WTC11 (cell line): Measurements from ENCODE around the gene SPRR5. TPM values are rescaled to one million over a fixed set of nuclear protein-coding genes. Genes with fewer than 3 reads are reported as not detected.

Source experiments
- ATAC-seq: fragments of 200-7000 bp; cut with Tn5 transposase; 2 replicates; pipeline ENCODE4 v1.10.0; 2021; ENCODE audit warnings: mild to moderate bottlenecking, moderate library complexity
- CTCF ChIA-PET: fragments of 300-600 bp; sonication (Branson Sonifier 250); formaldehyde crosslinking; loops from one replicate; lab custom pipeline; 2021; ENCODE audit warnings: antibody characterized with exemption; lab: Charles Lee
- POLR2A ChIA-PET: fragments of 350-600 bp; sonication (Branson Sonifier 250); formaldehyde crosslinking; loops from one replicate; lab custom pipeline; 2021; ENCODE audit warnings: antibody characterized with exemption; lab: Charles Lee
- DNase-seq: peaks from one replicate; pipeline ENCODE4 v3.0.0; 2021; ENCODE audit warnings: low spot score
- H3K27ac Mint-ChIP-seq: 2 replicates; pipeline ENCODE4 v1.8.0; 2021; ENCODE audit warnings: mixed read lengths
- H3K27me3 Mint-ChIP-seq: 2 replicates; pipeline ENCODE4 v1.8.0; 2021; ENCODE audit warnings: low read depth, mild to moderate bottlenecking, moderate library complexity, mixed read lengths
- H3K36me3 Mint-ChIP-seq: 2 replicates; pipeline ENCODE4 v1.8.0; 2021; ENCODE audit warnings: mixed read lengths
- H3K4me1 Mint-ChIP-seq: 2 replicates; pipeline ENCODE4 v1.8.0; 2022; ENCODE audit warnings: mixed read lengths
- H3K4me3 Mint-ChIP-seq: 2 replicates; pipeline ENCODE4 v1.8.0; 2021; ENCODE audit warnings: mild to moderate bottlenecking, moderate library complexity, mixed read lengths
- H3K9me3 Mint-ChIP-seq: 2 replicates; pipeline ENCODE4 v1.8.0; 2021; ENCODE audit warnings: mixed read lengths
- AR ChIP-seq: fragments of 250-450 bp; sonication (Bioruptor Pico); IDR thresholded peaks from 2 replicates; pipeline ENCODE4 v1.9.0; 2021; ENCODE audit warnings: mild to moderate bottlenecking
- CREB1 ChIP-seq: sonication (generic); formaldehyde crosslinking; IDR thresholded peaks from 2 replicates; pipeline ENCODE4 v1.8.0; 2023; ENCODE audit warnings: mild to moderate bottlenecking, missing genetic modification reagents
- FOXJ3 ChIP-seq: sonication (generic); formaldehyde crosslinking; IDR thresholded peaks from 2 replicates; pipeline ENCODE4 v1.9.0; 2021; ENCODE audit warnings: missing genetic modification reagents, mild to moderate bottlenecking, borderline replicate concordance
- FOXP1 ChIP-seq: sonication (generic); formaldehyde crosslinking; IDR thresholded peaks from 2 replicates; pipeline ENCODE4 v1.8.0; 2022; ENCODE audit warnings: missing genetic modification reagents, mild to moderate bottlenecking, moderate library complexity, borderline replicate concordance
- GRHL2 ChIP-seq: fragments of 250-450 bp; sonication (Bioruptor Pico); IDR thresholded peaks from 2 replicates; pipeline ENCODE4 v1.8.0; 2022; ENCODE audit warnings: mild to moderate bottlenecking, moderate library complexity; ENCODE audit not compliant: insufficient replicate concordance, severe bottlenecking
- GTF2I ChIP-seq: fragments of 250-450 bp; sonication (Bioruptor Pico); conservative IDR thresholded peaks from 2 replicates; pipeline ENCODE4 v1.4.0; 2021; ENCODE audit warnings: mild to moderate bottlenecking
- IRF1 ChIP-seq: sonication (generic); formaldehyde crosslinking; IDR thresholded peaks from 2 replicates; pipeline ENCODE4 v1.8.0; 2023; ENCODE audit warnings: missing genetic modification reagents
- JAZF1 ChIP-seq: fragments of 250-450 bp; sonication (Bioruptor Pico); IDR thresholded peaks from 2 replicates; pipeline ENCODE4 v1.9.0; 2021; ENCODE audit warnings: moderate library complexity, mild to moderate bottlenecking, inconsistent platforms
- MXD4 ChIP-seq: fragments of 250-450 bp; sonication (Bioruptor Pico); IDR thresholded peaks from 2 replicates; pipeline ENCODE4 v1.8.0; 2021; ENCODE audit warnings: mild to moderate bottlenecking, moderate library complexity, borderline replicate concordance
- NR2C2 ChIP-seq: sonication (generic); formaldehyde crosslinking; IDR thresholded peaks from 2 replicates; pipeline ENCODE4 v1.8.0; 2022; ENCODE audit warnings: mild to moderate bottlenecking, missing genetic modification reagents
- OVOL2 ChIP-seq: fragments of 250-450 bp; sonication (Bioruptor Pico); IDR thresholded peaks from 2 replicates; pipeline ENCODE4 v1.9.0; 2021; ENCODE audit warnings: mild to moderate bottlenecking, borderline replicate concordance
- SMAD3 ChIP-seq: sonication (generic); formaldehyde crosslinking; IDR thresholded peaks from 2 replicates; pipeline ENCODE4 v1.8.0; 2022; ENCODE audit warnings: missing genetic modification reagents, mild to moderate bottlenecking, borderline replicate concordance
- ZBTB21 ChIP-seq: sonication (generic); formaldehyde crosslinking; IDR thresholded peaks from 2 replicates; pipeline ENCODE4 v1.8.1; 2023; ENCODE audit warnings: mild to moderate bottlenecking, missing genetic modification reagents, borderline replicate concordance
- ZNF121 ChIP-seq: sonication (generic); formaldehyde crosslinking; IDR thresholded peaks from 2 replicates; pipeline ENCODE4 v1.8.0; 2023; ENCODE audit warnings: missing genetic modification reagents
- ZNF219 ChIP-seq: sonication (generic); formaldehyde crosslinking; IDR thresholded peaks from 2 replicates; pipeline ENCODE4 v1.8.0; 2023; ENCODE audit warnings: missing genetic modification reagents, mild to moderate bottlenecking, borderline replicate concordance
- ZNF317 ChIP-seq: sonication (generic); formaldehyde crosslinking; IDR thresholded peaks from 2 replicates; pipeline ENCODE4 v1.8.1; 2023; ENCODE audit warnings: low read depth, mild to moderate bottlenecking, moderate library complexity, missing genetic modification reagents, borderline replicate concordance
- ZNF396 ChIP-seq: fragments of 250-450 bp; sonication (Bioruptor Pico); IDR thresholded peaks from 2 replicates; pipeline ENCODE4 v1.8.0; 2021; ENCODE audit warnings: mild to moderate bottlenecking, moderate library complexity, borderline replicate concordance
- ZNF423 ChIP-seq: fragments of 250-450 bp; sonication (Bioruptor Pico); IDR thresholded peaks from 2 replicates; pipeline ENCODE4 v2.1.2; 2022; ENCODE audit warnings: mild to moderate bottlenecking, moderate library complexity
- ZNF671 ChIP-seq: fragments of 250-450 bp; sonication (Bioruptor Pico); IDR thresholded peaks from 2 replicates; pipeline ENCODE4 v1.8.0; 2021; ENCODE audit warnings: mild to moderate bottlenecking
- total RNA-seq: library from RNA; stranded (reverse); gene quantifications from 3 replicates; pipeline ENCODE4 v1.2.3, GENCODE V29; 2021
- TF ChIP-seq, protein P1 (sequence below): sonication (generic); formaldehyde crosslinking; IDR thresholded peaks from 2 replicates; pipeline ENCODE4 v1.8.1; 2022; ENCODE audit warnings: mild to moderate bottlenecking, missing genetic modification reagents, moderate library complexity, borderline replicate concordance
- TF ChIP-seq, protein P2 (sequence below): sonication (generic); formaldehyde crosslinking; IDR thresholded peaks from 2 replicates; pipeline ENCODE4 v1.8.0; 2022; ENCODE audit warnings: mild to moderate bottlenecking, missing genetic modification reagents
- TF ChIP-seq, protein P3 (sequence below): fragments of 250-450 bp; sonication (Bioruptor Pico); IDR thresholded peaks from 2 replicates; pipeline ENCODE4 v1.8.0; 2021; ENCODE audit warnings: mild to moderate bottlenecking
- TF ChIP-seq, protein P4 (sequence below): sonication (generic); formaldehyde crosslinking; conservative IDR thresholded peaks from 2 replicates; pipeline ENCODE4 v1.8.1; 2022; ENCODE audit warnings: mild to moderate bottlenecking, missing genetic modification reagents
- TF ChIP-seq, protein P5 (sequence below): sonication (generic); formaldehyde crosslinking; conservative IDR thresholded peaks from 2 replicates; pipeline ENCODE4 v1.8.1; 2023; ENCODE audit warnings: mild to moderate bottlenecking, low read depth, missing genetic modification reagents, moderate library complexity

SPRR5 gene
- total RNA-seq, 1 experiment from 2014 or later: not detected

- no peak overlapping the region for H3K27ac Mint-ChIP-seq
- ChIA-PET CTCF (interaction anchor here (0.9 to 1.2 kb wide), 3 partner anchors 28 to 247 kb away, joined by 3 to 4 read pairs (median 4); partner anchors contain the start of gene SMCP), POLR2A (no interaction called here)
- TF ChIP-seq ZNF121 (no peak), CREB1 (no peak), IRF1 (CRISPR knock-in tag) (no peak), GRHL2 (no peak), SMAD3 (CRISPR knock-in tag) (no peak), GTF2I (CRISPR knock-in tag) (no peak), AR (CRISPR knock-in tag) (no peak), JAZF1 (CRISPR knock-in tag) (no peak), OVOL2 (CRISPR knock-in tag) (no peak), FOXJ3 (CRISPR knock-in tag) (no peak)
- TF ChIP-seq, protein P1, sequence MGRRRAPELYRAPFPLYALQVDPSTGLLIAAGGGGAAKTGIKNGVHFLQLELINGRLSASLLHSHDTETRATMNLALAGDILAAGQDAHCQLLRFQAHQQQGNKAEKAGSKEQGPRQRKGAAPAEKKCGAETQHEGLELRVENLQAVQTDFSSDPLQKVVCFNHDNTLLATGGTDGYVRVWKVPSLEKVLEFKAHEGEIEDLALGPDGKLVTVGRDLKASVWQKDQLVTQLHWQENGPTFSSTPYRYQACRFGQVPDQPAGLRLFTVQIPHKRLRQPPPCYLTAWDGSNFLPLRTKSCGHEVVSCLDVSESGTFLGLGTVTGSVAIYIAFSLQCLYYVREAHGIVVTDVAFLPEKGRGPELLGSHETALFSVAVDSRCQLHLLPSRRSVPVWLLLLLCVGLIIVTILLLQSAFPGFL (CRISPR knock-in tag): no peak
- no peaks in the 10 kb centered on the region for H3K36me3 Mint-ChIP-seq
- no peak overlapping the region for H3K4me3 Mint-ChIP-seq
- H3K27me3 Mint-ChIP-seq: peaks cover 4% of the 10 kb centered on the region; the same call in 1 of the 2 replicates
- peaks cover 1% of the 10 kb centered on the region for H3K9me3 Mint-ChIP-seq
- DNase-seq (no peak), ATAC-seq (no peak)
- no peaks in the 10 kb centered on the region for H3K4me1 Mint-ChIP-seq
Observed at GRCh38 chr1:152946248-152946647, 758 bp upstream of the SPRR5 start.

- TF ChIP-seq, protein P2, sequence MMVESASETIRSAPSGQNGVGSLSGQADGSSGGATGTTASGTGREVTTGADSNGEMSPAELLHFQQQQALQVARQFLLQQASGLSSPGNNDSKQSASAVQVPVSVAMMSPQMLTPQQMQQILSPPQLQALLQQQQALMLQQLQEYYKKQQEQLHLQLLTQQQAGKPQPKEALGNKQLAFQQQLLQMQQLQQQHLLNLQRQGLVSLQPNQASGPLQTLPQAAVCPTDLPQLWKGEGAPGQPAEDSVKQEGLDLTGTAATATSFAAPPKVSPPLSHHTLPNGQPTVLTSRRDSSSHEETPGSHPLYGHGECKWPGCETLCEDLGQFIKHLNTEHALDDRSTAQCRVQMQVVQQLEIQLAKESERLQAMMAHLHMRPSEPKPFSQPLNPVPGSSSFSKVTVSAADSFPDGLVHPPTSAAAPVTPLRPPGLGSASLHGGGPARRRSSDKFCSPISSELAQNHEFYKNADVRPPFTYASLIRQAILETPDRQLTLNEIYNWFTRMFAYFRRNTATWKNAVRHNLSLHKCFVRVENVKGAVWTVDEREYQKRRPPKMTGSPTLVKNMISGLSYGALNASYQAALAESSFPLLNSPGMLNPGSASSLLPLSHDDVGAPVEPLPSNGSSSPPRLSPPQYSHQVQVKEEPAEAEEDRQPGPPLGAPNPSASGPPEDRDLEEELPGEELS (CRISPR knock-in tag): no peak
- TF ChIP-seq, protein P3, sequence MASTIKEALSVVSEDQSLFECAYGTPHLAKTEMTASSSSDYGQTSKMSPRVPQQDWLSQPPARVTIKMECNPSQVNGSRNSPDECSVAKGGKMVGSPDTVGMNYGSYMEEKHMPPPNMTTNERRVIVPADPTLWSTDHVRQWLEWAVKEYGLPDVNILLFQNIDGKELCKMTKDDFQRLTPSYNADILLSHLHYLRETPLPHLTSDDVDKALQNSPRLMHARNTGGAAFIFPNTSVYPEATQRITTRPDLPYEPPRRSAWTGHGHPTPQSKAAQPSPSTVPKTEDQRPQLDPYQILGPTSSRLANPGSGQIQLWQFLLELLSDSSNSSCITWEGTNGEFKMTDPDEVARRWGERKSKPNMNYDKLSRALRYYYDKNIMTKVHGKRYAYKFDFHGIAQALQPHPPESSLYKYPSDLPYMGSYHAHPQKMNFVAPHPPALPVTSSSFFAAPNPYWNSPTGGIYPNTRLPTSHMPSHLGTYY (CRISPR knock-in tag): no peak
- TF ChIP-seq ZBTB21 (CRISPR knock-in tag) (no peak), ZNF219 (CRISPR knock-in tag) (no peak), ZNF396 (CRISPR knock-in tag) (no peak), FOXP1 (CRISPR knock-in tag) (no peak), ZNF317 (no peak), NR2C2 (CRISPR knock-in tag) (no peak), ZNF671 (CRISPR knock-in tag) (no peak), SMAD3 (CRISPR knock-in tag) (no peak), MXD4 (CRISPR knock-in tag) (no peak), ZNF423 (CRISPR knock-in tag) (no peak)
- TF ChIP-seq, protein P4, sequence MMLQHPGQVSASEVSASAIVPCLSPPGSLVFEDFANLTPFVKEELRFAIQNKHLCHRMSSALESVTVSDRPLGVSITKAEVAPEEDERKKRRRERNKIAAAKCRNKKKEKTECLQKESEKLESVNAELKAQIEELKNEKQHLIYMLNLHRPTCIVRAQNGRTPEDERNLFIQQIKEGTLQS: no peak
- TF ChIP-seq, protein P5, sequence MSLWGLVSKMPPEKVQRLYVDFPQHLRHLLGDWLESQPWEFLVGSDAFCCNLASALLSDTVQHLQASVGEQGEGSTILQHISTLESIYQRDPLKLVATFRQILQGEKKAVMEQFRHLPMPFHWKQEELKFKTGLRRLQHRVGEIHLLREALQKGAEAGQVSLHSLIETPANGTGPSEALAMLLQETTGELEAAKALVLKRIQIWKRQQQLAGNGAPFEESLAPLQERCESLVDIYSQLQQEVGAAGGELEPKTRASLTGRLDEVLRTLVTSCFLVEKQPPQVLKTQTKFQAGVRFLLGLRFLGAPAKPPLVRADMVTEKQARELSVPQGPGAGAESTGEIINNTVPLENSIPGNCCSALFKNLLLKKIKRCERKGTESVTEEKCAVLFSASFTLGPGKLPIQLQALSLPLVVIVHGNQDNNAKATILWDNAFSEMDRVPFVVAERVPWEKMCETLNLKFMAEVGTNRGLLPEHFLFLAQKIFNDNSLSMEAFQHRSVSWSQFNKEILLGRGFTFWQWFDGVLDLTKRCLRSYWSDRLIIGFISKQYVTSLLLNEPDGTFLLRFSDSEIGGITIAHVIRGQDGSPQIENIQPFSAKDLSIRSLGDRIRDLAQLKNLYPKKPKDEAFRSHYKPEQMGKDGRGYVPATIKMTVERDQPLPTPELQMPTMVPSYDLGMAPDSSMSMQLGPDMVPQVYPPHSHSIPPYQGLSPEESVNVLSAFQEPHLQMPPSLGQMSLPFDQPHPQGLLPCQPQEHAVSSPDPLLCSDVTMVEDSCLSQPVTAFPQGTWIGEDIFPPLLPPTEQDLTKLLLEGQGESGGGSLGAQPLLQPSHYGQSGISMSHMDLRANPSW: no peak
- Mint-ChIP-seq H3K9me3 (peaks cover 4% of the 10 kb centered on the region), H3K4me1 (no peaks in the 10 kb centered on the region), H3K4me3 (no peak overlapping the region), H3K27me3 (peaks cover 8% of the 10 kb centered on the region), H3K36me3 (no peaks in the 10 kb centered on the region), H3K27ac (no peak overlapping the region)
- ChIA-PET POLR2A (no interaction called here), CTCF (no interaction called here)
- ATAC-seq: no peak
- DNase-seq: no peak
Observed at GRCh38 chr1:152951711-152952110, 4.7 kb downstream of the SPRR5 start.
